HG03103 (cell line): ENCODE data around the gene ICAM1.
A peak's percentile ranks its signal among the peaks of the same experiment; 100 is the strongest.
"Not testable (repeated sequence)": the region's sequence is repeated elsewhere in the genome, so short reads cannot be mapped to it uniquely, and the experiment has no call there.

Experiments
- ATAC-seq: cut with Tn5 transposase; IDR thresholded peaks from one replicate; pipeline ENCODE4 v1.9.1; 2021; ENCODE audit warnings: low read depth; ENCODE audit not compliant: unreplicated experiment

Gene ICAM1

DNA sequence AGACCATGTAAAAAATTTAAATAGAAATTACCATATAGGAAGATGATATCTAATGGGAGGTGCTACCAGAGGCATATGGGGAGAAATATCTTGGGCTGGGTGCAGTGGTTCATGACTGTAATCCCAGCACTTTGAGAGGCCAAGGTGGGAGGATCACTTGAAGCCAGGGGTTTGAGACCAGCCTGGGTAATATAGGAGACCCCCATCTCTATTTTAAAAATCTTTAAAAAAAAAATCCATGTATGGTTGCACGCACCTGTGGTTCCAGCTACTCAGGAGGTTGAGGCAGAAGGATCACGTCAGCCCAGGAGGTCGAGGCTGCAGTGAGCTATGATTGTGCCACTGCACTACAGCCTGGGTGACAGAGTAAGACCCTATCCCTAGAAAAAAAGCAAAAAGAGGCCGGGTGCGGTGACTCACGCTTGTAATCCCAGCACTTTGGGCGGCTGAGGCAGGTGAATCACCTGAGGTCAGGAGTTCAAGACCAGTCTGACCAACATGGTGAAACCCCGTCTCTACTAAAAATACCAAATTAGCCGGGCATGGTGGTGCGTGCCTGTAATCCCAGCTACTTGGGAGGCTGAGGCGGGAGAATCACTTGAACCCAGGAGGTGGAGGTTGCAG lies 29.0 kb upstream of the ICAM1 start:
- ATAC-seq: not testable (repeated sequence)

DNA sequence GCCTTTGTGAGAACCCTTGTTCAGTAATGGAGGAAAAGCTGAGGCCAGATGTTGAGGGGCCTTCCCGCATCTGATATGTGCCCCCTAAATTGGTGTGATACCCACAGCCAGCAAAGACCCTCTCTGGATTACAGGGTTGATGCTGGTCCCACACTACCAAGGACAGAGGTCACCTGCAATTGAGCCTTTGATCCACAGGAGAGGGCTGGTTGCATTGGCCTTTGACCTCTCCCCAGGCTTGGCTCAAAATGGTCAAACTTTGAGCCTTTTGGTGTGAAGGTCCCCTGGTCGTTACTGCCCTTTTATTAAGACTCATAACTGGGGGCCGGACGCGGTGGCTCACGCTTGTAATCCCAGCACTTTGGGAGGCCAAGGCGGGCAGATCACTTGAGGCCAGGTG lies 27.3 kb upstream of the ICAM1 start:
- ATAC-seq: no peak

DNA sequence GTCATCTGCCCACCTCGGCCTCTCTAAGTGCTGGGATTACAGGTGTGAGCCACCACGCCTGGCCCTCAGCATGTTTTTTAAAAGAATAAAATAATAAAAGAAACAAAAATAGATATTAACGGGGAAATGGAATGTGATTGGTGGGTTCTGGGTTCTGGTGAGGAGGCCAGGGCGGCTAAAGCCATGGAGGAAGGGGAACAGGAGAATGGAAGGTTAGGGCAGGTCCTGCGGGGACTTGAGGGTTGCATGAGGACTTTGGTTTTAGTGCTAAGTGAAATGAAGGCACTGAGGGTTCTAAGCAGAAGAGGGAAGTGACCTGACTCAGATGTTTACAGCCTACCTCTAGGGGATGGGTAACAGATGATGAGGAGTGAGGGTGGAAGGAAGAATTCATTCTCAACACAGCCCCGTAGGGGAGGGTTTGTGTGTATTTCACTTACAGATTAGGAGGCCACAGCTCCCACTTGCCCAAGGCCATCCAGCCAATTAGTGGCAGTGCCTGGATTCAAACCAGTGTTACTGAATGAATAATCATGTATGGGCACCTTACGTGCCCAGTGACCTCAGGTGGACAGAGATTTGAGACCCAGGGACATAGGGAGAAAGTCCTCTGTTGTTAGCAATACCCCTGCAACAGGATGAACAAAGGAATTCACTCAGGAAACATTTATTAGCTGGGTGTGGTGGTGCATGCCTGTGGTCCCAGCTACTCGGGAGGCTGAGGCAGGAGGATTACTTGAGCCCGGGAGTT lies 25.6 kb upstream of the ICAM1 start:
- ATAC-seq: no peak

DNA sequence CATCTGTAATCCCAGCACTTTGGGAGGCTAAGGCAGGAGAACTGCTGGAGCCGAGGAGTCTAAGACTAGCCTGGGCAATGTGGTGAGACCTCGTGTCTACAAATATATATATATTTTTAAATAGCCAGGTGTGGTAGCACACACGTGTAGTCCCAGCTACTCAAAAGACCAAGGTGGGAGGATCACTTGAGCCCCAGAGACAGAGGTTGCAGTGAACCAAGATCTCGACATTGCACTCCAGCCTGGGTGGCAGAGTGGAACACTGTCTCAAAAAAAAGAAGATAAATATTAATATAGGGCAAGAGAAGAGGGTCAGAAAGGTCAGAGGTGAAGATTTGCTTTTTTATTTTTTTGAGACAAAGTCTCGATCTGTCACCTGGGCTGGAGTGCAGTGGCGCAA lies 24.4 kb upstream of the ICAM1 start:
- ATAC-seq: no peak

DNA sequence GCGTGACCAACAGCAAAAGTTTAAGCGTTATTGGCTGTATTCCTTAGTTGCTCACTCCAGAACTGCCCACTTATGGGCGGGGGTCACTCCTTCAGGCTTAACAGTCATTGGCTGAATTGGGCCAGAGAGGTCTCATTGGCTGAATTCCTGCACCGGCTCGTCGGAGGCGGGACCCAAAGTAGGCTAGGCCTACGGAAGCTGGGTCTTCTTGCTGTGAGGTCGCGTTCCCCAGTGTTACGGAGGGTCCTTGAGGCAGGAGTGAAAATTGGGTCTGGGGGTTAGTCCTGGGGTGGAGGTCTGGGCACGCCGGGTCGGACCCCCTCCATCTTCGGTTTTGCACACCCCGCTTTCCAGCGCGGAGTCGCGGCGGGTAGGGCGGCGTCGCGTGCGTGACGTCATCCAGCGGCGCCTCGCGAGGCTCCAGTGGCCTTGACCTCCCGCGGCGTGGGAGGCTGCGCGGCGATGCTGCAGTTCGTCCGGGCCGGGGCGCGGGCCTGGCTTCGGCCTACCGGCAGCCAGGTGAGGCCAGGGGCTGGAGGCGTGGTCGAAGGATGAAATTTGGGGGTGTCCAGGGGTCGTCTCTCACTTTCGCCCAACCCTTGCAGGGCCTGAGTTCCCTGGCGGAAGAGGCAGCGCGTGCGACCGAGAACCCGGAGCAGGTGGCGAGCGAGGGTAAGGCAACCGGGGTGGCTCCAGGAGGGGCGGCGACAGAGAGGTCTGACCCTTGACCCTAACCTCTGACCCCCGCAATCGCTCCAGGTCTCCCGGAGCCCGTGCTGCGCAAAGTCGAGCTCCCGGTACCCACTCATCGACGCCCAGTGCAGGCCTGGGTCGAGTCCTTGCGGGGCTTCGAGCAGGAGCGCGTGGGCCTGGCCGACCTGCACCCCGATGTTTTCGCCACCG lies 18.9 kb upstream of the ICAM1 start, which contains the start of gene MRPL4:
Gene MRPL4 (plus strand): TSS at position 423 of the 903 bp plus-strand sequence. CDS start 40 bp downstream, at position 463.
- peak; percentile 87 for ATAC-seq

DNA sequence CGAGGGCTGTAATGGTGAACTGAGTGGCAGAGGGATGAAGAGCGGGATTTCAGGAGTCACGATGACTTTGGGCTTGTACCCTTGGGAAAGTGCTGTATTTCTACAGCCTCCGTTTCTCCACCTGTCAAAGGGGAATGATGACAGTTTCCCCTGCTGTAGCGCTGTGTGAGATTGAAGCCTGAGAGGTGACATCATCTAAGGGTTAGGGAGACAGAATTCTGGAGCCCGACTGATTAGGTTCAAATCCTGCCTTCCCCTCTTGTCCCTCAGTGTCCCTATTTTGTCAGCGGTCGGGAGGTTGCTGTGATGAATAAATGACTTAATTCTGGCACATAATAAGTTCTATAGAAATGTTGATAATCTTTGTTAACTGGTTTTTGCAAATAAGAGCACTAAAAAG lies 18.2 kb upstream of the ICAM1 start:
- no peak for ATAC-seq

DNA sequence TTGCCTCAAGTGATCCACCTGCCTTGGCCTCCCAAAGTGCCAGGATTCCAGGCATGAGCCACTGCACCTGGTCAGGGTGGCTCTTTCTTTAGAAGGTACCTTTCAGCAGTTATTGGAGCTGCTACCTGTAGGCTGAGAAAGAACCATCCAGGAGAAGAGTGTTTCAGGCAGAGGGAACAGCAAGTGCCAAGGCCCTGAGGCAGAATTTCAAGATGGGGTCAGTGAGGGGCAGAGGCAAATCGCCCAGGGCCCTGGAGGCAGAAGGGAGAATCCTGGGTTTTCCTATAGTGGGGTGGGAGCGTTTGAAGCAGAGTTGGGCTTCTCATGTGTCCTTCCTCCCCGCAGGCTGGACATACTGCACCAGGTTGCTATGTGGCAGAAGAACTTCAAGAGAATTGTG lies 16.7 kb upstream of the ICAM1 start:
- ATAC-seq: no peak

DNA sequence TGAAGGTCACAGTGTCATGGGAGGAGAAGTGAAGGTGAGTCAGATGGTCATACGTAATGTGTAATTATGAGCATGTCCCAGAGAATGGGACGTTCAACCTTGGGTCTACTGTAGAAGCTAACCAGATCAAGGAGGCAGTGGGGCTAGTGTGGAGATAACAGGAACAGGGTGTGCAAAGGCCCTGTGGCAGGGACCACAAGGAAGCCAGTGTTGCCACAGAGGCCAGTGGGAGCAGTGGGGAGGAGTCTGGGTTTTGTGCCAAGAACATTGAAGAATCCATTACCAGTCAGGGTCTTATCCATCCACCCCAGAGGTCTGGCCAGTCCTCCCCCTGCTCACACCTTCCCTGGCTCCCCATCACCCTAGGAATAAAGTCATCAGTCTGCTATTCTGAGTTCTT lies 15.6 kb upstream of the ICAM1 start:
- no peak for ATAC-seq

DNA sequence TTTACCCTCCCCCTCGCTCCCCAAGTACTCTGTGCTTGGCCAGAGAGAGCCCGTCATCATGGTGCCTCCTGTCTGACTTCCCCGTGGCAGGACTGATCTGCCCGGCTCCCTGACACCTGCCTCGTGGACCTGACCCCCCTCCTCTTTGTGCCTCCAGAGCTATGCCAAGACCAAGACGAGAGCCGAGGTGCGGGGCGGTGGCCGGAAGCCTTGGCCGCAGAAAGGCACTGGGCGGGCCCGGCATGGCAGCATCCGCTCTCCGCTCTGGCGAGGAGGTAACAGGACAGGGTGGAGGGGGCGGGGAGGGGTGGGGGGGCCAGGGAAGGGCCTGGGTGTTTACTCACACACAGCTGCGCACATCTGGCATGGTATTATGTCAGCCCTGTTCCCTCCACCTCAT lies 14.4 kb upstream of the ICAM1 start:
- no peak for ATAC-seq

DNA sequence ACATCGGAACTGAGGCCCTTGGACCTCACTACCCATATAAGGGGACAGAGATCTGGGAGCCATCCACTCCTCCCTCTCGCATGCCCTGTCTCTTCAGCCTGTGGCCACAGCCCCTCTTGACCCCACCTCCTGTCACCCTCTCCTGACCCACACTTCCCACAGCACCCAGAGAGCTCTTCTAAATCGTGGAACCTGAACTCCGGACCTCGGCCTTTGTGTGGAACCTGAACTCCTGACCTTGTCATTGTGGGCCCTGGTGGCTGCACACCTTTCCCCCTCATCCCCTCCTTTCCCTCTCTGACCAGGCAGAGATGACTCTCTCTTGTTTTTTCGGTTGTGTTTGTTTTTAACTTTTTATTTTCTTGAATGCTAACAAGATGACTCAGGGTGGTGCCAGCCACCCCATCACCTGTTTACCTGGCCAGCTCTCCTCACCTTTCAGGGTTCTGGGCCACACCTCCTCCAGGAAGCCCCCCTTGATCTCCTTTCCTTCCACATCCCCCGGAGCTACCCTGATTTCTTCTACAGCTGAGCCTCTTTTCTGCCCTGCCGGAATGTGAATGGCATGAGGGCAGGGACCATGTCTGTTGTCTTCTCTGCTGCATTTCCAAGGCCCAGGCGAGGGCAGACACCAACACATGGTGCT lies 13.8 kb upstream of the ICAM1 start:
- ATAC-seq: no peak

DNA sequence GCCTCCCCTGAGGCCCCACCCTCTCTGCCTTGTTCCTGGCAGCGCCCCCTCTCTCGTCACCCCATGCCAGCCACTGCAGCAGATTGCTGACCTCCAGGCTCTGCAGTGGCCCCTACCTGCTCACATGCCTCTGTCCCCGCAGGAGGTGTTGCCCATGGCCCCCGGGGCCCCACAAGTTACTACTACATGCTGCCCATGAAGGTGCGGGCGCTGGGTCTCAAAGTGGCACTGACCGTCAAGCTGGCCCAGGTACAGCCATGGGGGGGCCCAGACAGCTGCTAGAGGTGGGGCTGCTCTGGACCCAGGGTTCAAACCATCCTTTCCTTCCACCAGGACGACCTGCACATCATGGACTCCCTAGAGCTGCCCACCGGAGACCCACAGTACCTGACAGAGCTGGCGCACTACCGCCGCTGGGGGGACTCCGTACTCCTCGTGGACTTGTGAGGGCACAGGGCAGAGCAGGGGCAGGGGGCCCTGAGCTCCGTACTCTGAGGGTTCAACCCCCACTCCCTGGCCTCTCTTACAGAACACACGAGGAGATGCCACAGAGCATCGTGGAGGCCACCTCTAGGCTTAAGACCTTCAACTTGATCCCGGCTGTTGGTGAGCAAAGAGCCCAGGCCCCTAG lies 12.7 kb upstream of the ICAM1 start:
- no peak for ATAC-seq

DNA sequence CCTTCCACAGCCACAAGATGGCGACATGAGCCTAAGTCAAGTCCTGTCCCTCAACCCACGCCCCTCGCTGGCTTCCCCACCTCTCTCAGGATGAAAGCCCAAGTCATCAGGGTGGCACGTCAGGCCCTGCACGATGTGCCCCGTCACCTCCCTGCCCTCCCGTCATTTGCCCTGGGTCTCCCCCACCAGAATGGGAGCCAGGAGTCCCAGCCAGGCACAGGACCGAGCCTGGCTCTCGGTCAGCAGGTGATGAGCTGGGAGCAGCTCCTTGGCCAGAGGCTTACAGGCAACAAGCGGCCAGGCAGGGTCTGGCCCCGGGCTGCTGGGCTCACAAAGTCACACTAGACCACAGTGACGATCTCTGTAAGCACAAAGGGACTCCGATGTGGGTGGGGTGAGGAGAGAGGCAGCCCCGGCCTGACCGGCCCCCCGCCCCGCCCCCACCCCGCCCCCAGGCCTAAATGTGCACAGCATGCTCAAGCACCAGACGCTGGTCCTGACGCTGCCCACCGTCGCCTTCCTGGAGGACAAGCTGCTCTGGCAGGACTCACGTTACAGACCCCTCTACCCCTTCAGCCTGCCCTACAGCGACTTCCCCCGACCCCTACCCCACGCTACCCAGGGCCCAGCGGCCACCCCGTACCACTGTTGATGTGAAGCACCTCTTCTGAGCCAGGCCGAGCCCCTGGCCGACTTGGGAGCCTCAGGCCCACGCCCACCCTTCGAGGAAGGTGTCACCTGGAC lies 11.6 kb upstream of the ICAM1 start:
- ATAC-seq: no peak

DNA sequence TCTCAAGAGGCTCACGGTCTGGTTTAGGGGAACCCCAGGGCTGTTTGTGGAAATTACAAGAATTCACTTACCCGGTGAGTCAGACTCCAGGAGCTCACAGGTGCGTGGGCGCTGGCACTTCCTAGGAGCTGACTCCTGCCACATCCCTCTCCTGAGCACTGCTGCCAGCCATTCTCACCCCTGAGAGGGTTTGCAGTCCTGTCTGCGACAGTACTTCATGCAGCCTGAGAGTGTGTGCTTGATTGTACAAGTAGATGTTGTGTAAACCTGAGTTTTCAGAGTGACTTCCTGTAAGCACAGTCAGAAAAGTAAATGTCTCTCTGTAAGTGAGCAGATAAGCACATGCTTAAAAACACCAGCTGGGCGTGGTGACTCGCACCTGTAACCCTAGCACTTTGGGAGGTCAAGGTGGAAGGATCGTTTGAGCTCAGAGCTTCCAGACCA lies 10.8 kb upstream of the ICAM1 start:
- no peak for ATAC-seq

DNA sequence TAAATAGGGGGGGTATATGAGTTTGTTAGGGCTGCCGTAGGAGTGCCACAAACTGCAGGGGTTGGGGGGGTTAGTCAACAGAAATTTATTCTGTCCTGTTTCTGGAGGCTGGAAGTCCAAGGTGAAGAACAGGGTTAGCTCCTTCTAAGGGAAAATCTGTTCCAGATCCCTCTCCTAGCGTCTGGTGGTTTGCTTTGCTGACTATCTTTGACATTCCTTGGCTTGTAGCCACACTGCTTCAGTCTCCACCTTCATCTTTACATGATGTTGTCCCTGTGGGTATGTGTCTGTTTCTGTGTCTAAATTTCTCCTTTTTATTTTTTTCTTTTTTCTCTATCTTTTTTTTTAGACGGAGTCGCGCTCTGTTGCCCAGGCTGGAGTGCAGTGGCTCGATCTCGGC lies 8.1 kb upstream of the ICAM1 start:
- ATAC-seq: no peak

DNA sequence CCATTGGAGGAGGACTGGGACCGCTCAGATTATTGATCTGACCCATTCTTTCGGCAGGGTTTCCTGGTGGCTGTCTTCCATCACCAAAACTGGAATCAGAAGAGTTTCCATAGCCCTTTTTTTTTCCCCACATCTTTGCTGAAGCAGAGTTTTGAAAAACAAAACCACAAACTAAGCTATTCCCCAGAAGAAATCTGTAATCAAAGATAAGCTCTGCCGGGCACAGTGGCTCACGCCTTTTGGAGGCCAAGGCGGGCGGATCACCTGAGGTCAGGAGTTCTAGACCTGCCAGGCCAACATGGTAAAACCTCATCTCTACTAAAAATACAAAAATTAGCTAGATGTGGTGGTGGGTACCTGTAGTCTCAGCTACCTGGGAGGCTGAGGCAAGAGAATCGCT lies 4.2 kb upstream of the ICAM1 start:
- ATAC-seq: no peak

DNA sequence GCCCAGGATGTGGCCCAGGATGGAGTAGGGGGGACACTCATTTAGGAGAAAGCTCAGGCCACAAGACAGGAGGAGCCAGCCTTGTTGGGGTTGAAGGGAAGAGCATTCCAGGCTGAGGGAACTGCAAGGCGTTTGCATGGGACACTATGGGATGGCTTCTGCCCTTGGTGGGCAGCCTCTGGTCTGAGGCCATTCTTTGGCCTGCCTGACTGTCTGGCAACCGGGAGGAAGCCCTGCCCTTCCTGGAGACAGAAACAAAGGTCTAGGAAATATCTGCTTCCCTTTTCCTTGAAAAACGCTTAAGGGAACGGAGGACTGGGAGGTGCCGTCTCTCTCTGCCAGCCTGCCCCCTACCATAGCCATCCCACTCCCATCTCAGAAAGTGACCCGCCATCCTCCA lies 2.8 kb upstream of the ICAM1 start:
- ATAC-seq: no peak

DNA sequence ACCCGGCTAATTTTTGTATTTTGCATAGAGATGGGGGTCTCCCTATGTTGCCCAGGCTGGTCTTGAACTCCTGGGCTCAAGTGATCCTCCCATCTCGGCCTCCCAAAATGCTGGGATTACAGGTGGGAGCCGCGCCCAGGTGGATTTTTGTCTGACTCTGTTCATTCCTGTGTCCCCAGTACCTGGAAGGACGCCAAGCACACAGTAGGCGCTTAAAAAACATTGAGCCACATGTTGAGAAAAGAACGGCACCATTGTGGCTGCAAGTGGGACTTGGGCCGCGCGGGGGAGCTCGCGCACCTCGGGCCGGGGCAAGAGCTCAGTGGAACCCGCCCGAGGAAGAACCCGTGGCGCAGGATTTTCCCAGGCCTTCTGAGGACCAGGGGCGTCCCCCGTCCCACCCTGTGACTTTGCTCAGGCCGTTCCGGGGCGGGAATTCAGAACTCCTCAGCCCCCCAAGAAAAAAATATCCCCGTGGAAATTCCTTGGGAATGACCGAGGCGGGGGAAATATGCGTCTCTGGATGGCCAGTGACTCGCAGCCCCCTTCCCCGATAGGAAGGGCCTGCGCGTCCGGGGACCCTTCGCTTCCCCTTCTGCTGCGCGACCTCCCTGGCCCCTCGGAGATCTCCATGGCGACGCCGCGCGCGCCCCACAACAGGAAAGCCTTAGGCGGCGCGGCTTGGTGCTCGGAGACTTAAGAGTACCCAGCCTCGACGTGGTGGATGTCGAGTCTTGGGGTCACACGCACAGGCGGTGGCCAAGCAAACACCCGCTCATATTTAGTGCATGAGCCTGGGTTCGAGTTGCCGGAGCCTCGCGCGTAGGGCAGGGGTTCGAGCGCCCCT lies 1.4 kb upstream of the ICAM1 start:
- ATAC-seq: no peak

DNA sequence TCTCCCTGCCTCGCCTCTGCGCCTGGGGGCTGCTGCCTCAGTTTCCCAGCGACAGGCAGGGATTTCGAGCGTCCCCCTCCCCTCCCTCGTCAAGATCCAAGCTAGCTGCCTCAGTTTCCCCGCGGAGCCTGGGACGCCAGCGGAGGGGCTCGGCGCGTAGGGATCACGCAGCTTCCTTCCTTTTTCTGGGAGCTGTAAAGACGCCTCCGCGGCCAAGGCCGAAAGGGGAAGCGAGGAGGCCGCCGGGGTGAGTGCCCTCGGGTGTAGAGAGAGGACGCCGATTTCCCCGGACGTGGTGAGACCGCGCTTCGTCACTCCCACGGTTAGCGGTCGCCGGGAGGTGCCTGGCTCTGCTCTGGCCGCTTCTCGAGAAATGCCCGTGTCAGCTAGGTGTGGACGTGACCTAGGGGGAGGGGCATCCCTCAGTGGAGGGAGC lies 722 bp upstream of the ICAM1 start:
- ATAC-seq: no peak
